WTC11 (cell line): ENCODE results near the gene ANKRD24. TPM values are rescaled to one million over a fixed set of nuclear protein-coding genes. Genes with fewer than 3 reads are reported as not detected.

Experiments used
- ATAC-seq: fragments of 200-7000 bp; cut with Tn5 transposase; 2 replicates; pipeline ENCODE4 v1.10.0; 2021; ENCODE audit warnings: mild to moderate bottlenecking, moderate library complexity
- Bru-seq: library from RNA; stranded (reverse); fragments of 400-500 nt; gene quantifications from one replicate; lab custom pipeline; 2021; lab: Mats Ljungman, UMichigan
- CTCF ChIA-PET: fragments of 300-600 bp; sonication (Branson Sonifier 250); formaldehyde crosslinking; loops from one replicate; lab custom pipeline; 2021; ENCODE audit warnings: antibody characterized with exemption; lab: Charles Lee
- POLR2A ChIA-PET: fragments of 350-600 bp; sonication (Branson Sonifier 250); formaldehyde crosslinking; loops from one replicate; lab custom pipeline; 2021; ENCODE audit warnings: antibody characterized with exemption; lab: Charles Lee
- DNase-seq: peaks from one replicate; pipeline ENCODE4 v3.0.0; 2021; ENCODE audit warnings: low spot score
- H3K27ac Mint-ChIP-seq: 2 replicates; pipeline ENCODE4 v1.8.0; 2021; ENCODE audit warnings: mixed read lengths
- H3K27me3 Mint-ChIP-seq: 2 replicates; pipeline ENCODE4 v1.8.0; 2021; ENCODE audit warnings: low read depth, mild to moderate bottlenecking, moderate library complexity, mixed read lengths
- H3K36me3 Mint-ChIP-seq: 2 replicates; pipeline ENCODE4 v1.8.0; 2021; ENCODE audit warnings: mixed read lengths
- H3K4me1 Mint-ChIP-seq: 2 replicates; pipeline ENCODE4 v1.8.0; 2022; ENCODE audit warnings: mixed read lengths
- H3K4me3 Mint-ChIP-seq: 2 replicates; pipeline ENCODE4 v1.8.0; 2021; ENCODE audit warnings: mild to moderate bottlenecking, moderate library complexity, mixed read lengths
- H3K9me3 Mint-ChIP-seq: 2 replicates; pipeline ENCODE4 v1.8.0; 2021; ENCODE audit warnings: mixed read lengths
- CDX4 ChIP-seq: fragments of 250-450 bp; sonication (Bioruptor Pico); IDR thresholded peaks from 2 replicates; pipeline ENCODE4 v1.9.0; 2021; ENCODE audit warnings: moderate library complexity, mild to moderate bottlenecking, inconsistent platforms, borderline replicate concordance
- E2F4 ChIP-seq: sonication (generic); formaldehyde crosslinking; IDR thresholded peaks from 2 replicates; pipeline ENCODE4 v1.8.1; 2022; ENCODE audit warnings: low read depth, mild to moderate bottlenecking, moderate library complexity, missing genetic modification reagents, borderline replicate concordance
- E2F5 ChIP-seq: sonication (generic); formaldehyde crosslinking; IDR thresholded peaks from 2 replicates; pipeline ENCODE4 v1.8.1; 2022; ENCODE audit warnings: mild to moderate bottlenecking, moderate library complexity, missing genetic modification reagents
- ESRRA ChIP-seq: sonication (generic); formaldehyde crosslinking; IDR thresholded peaks from 2 replicates; pipeline ENCODE4 v1.8.1; 2022; ENCODE audit warnings: mild to moderate bottlenecking, missing genetic modification reagents, borderline replicate concordance
- ETV6 ChIP-seq: sonication (generic); formaldehyde crosslinking; IDR thresholded peaks from 2 replicates; pipeline ENCODE4 v1.8.1; 2022; ENCODE audit warnings: mild to moderate bottlenecking, missing genetic modification reagents
- FOXK1 ChIP-seq: sonication (generic); formaldehyde crosslinking; IDR thresholded peaks from 2 replicates; pipeline ENCODE4 v1.8.0; 2022; ENCODE audit warnings: mild to moderate bottlenecking, moderate library complexity, missing genetic modification reagents
- FOXP1 ChIP-seq: sonication (generic); formaldehyde crosslinking; IDR thresholded peaks from 2 replicates; pipeline ENCODE4 v1.8.0; 2022; ENCODE audit warnings: missing genetic modification reagents, mild to moderate bottlenecking, moderate library complexity, borderline replicate concordance
- GABPB1 ChIP-seq: sonication (generic); formaldehyde crosslinking; IDR thresholded peaks from 2 replicates; pipeline ENCODE4 v1.8.1; 2023; ENCODE audit warnings: mild to moderate bottlenecking, missing genetic modification reagents
- GTF2I ChIP-seq: fragments of 250-450 bp; sonication (Bioruptor Pico); conservative IDR thresholded peaks from 2 replicates; pipeline ENCODE4 v1.4.0; 2021; ENCODE audit warnings: mild to moderate bottlenecking
- KAT7 ChIP-seq: sonication (generic); formaldehyde crosslinking; IDR thresholded peaks from 2 replicates; pipeline ENCODE4 v1.8.1; 2023; ENCODE audit warnings: missing genetic modification reagents, mild to moderate bottlenecking, borderline replicate concordance
- MAX ChIP-seq: sonication (generic); formaldehyde crosslinking; IDR thresholded peaks from 2 replicates; pipeline ENCODE4 v1.8.0; 2022; ENCODE audit warnings: mild to moderate bottlenecking, missing genetic modification reagents
- NR1H2 ChIP-seq: sonication (generic); formaldehyde crosslinking; IDR thresholded peaks from 2 replicates; pipeline ENCODE4 v1.9.0; 2021; ENCODE audit warnings: mild to moderate bottlenecking, moderate library complexity, missing genetic modification reagents
- RELA ChIP-seq: sonication (generic); formaldehyde crosslinking; IDR thresholded peaks from 2 replicates; pipeline ENCODE4 v1.8.1; 2022; ENCODE audit warnings: missing genetic modification reagents, mild to moderate bottlenecking, borderline replicate concordance
- SP1 ChIP-seq: sonication (generic); formaldehyde crosslinking; conservative IDR thresholded peaks from 2 replicates; pipeline ENCODE4 v1.8.1; 2022; ENCODE audit warnings: missing genetic modification reagents
- TCF7 ChIP-seq: sonication (generic); formaldehyde crosslinking; IDR thresholded peaks from 2 replicates; pipeline ENCODE4 v1.8.0; 2022; ENCODE audit warnings: mild to moderate bottlenecking, low read depth, missing genetic modification reagents, moderate library complexity
- TEAD1 ChIP-seq: sonication (generic); formaldehyde crosslinking; IDR thresholded peaks from 2 replicates; pipeline ENCODE4 v1.8.0; 2022; ENCODE audit warnings: mild to moderate bottlenecking, missing genetic modification reagents
- TP53 ChIP-seq: sonication (generic); formaldehyde crosslinking; IDR thresholded peaks from 2 replicates; pipeline ENCODE4 v1.8.1; 2023; ENCODE audit warnings: mild to moderate bottlenecking, missing genetic modification reagents
- USF1 ChIP-seq: sonication (generic); formaldehyde crosslinking; IDR thresholded peaks from 2 replicates; pipeline ENCODE4 v1.8.0; 2022; ENCODE audit warnings: mild to moderate bottlenecking, missing genetic modification reagents
- USF2 ChIP-seq: sonication (generic); formaldehyde crosslinking; IDR thresholded peaks from 2 replicates; pipeline ENCODE4 v1.8.1; 2023; ENCODE audit warnings: mild to moderate bottlenecking, missing genetic modification reagents, moderate library complexity
- ZBTB21 ChIP-seq: sonication (generic); formaldehyde crosslinking; IDR thresholded peaks from 2 replicates; pipeline ENCODE4 v1.8.1; 2023; ENCODE audit warnings: mild to moderate bottlenecking, missing genetic modification reagents, borderline replicate concordance
- ZNF121 ChIP-seq: sonication (generic); formaldehyde crosslinking; IDR thresholded peaks from 2 replicates; pipeline ENCODE4 v1.8.0; 2023; ENCODE audit warnings: missing genetic modification reagents
- ZNF138 ChIP-seq: sonication (generic); formaldehyde crosslinking; conservative IDR thresholded peaks from 2 replicates; pipeline ENCODE4 v1.8.1; 2022; ENCODE audit warnings: mild to moderate bottlenecking, moderate library complexity, missing genetic modification reagents
- ZNF263 ChIP-seq: sonication (generic); formaldehyde crosslinking; IDR thresholded peaks from 2 replicates; pipeline ENCODE4 v1.8.1; 2022; ENCODE audit warnings: low read depth, mild to moderate bottlenecking, moderate library complexity, missing genetic modification reagents
- ZNF512 ChIP-seq: sonication (generic); formaldehyde crosslinking; IDR thresholded peaks from 2 replicates; pipeline ENCODE4 v1.8.1; 2022; ENCODE audit warnings: missing genetic modification reagents, borderline replicate concordance
- ZSCAN18 ChIP-seq: fragments of 250-450 bp; sonication (Bioruptor Pico); IDR thresholded peaks from 2 replicates; pipeline ENCODE4 v2.1.2; 2022; ENCODE audit warnings: mild to moderate bottlenecking, moderate library complexity
- long read RNA-seq, 3 experiments: library from RNA in 1 of 3; library from capped mRNA in 1 of 3; library from polyadenylated mRNA in 1 of 3; unstranded in 2 of 3; stranded (forward) in 1 of 3; transcript quantifications; one replicate each; pipeline ENCODE4 v2.0.0, GENCODE V29; 2021
- total RNA-seq: library from RNA; stranded (reverse); gene quantifications from 3 replicates; pipeline ENCODE4 v1.2.3, GENCODE V29; 2021

ANKRD24 gene
- total RNA-seq, result 11.3 to 15.0 TPM (median 14.8 TPM) in 3 replicates
- percentile 39 among the genes with signal in this experiment for Bru-seq, nascent RNA
- long read RNA-seq, experiment 1, transcript ANKRD24-201 (20 exons, 3,711 nt), result major isoform, 11 of 47 reads
- long read RNA-seq, experiment 1, partial matches to known transcripts, result 17 of 47 reads
- long read RNA-seq, experiment 1, other reads (novel, unspliced or antisense), result 19 of 47 reads
- long read RNA-seq, experiment 2, partial matches to known transcripts, result 11 of 14 reads
- long read RNA-seq, experiment 2, other reads (novel, unspliced or antisense), result 2 of 14 reads
- long read RNA-seq, experiment 3, result 0 reads

GRCh38 chr19:4182084-4182810 is at the start of gene ANKRD24, which contains the start of gene SIRT6:
ANKRD24 (plus strand) TSS chr19:4182689; CDS start chr19:4186426, 3,737 bp downstream.
SIRT6 (minus strand) TSS chr19:4182563; CDS start chr19:4182539, 24 bp downstream.
- Mint-ChIP-seq H3K36me3 (no peaks in the 10 kb centered on the region; the same call in 1 of the 2 replicates), H3K4me3 (peak within 1 kb of the TSS; percentile 96), H3K27ac (peak within 1 kb of the TSS; percentile 90), H3K4me1 (peaks cover 19% of the 10 kb centered on the region), H3K27me3 (peaks cover 5% of the 10 kb centered on the region), H3K9me3 (no peaks in the 10 kb centered on the region)
- ATAC-seq (peak; percentile 41), DNase-seq (peak; percentile 96)
- ChIA-PET POLR2A (no interaction called here), CTCF (no interaction called here)
- TF ChIP-seq CDX4 (CRISPR knock-in tag) (no peak), USF1 (CRISPR knock-in tag) (peak; percentile 36; the same call in 1 of the 2 replicates), NR1H2 (CRISPR knock-in tag) (no peak), GABPB1 (CRISPR knock-in tag) (peak; percentile 84), TCF7 (CRISPR knock-in tag) (peak; percentile 29; the same call in 1 of the 2 replicates), ZNF512 (CRISPR knock-in tag) (0 out of 2 replicates have a peak, but pooled peaks have one; percentile 23), SP1 (peak; percentile 93), FOXP1 (CRISPR knock-in tag) (peak; percentile 87), ZNF263 (CRISPR knock-in tag) (no peak), ZNF138 (CRISPR knock-in tag) (peak; percentile 24; the same call in 1 of the 2 replicates), E2F4 (CRISPR knock-in tag) (0 out of 2 replicates have a peak, but pooled peaks have one; percentile 15), ZSCAN18 (CRISPR knock-in tag) (no peak), ZBTB21 (CRISPR knock-in tag) (peak; percentile 66; the same call in 1 of the 2 replicates), USF2 (CRISPR knock-in tag) (peak; percentile 51; the same call in 1 of the 2 replicates), GTF2I (0 out of 2 replicates have a peak, but pooled peaks have one; percentile 70), ZNF121 (CRISPR knock-in tag) (no peak), FOXK1 (peak; percentile 77; the same call in 1 of the 2 replicates), ESRRA (CRISPR knock-in tag) (0 out of 2 replicates have a peak, but pooled peaks have one; percentile 72), TP53 (CRISPR knock-in tag) (no peak), TEAD1 (CRISPR knock-in tag) (peak; percentile 38; the same call in 1 of the 2 replicates), RELA (CRISPR knock-in tag) (0 out of 2 replicates have a peak, but pooled peaks have one; percentile 54), ETV6 (peak; percentile 94; the same call in 1 of the 2 replicates), MAX (peak; percentile 76), KAT7 (CRISPR knock-in tag) (peak; percentile 91; the same call in 1 of the 2 replicates), E2F5 (CRISPR knock-in tag) (peak; percentile 19; the same call in 1 of the 2 replicates)
